Mesodermal cell (in vitro differentiated cells): ENCODE measurements around the gene FAM167B.
"Not testable (repeated sequence)": the region's sequence is repeated elsewhere in the genome, so short reads cannot be mapped to it uniquely, and the experiment has no call there.

Experiments used
- H3K27ac ChIP-seq: 2 replicates; pipeline ENCODE4 v1.7.0; 2013; ENCODE audit warnings: mild to moderate bottlenecking, low read depth, low read length, moderate library complexity; ENCODE audit not compliant: severe bottlenecking
- H3K36me3 ChIP-seq: 2 replicates; pipeline ENCODE4 v1.7.1; 2013; ENCODE audit warnings: mild to moderate bottlenecking, low read length, moderate library complexity; ENCODE audit not compliant: control insufficient read depth, insufficient read depth
- H3K4me1 ChIP-seq: one replicate; pipeline ENCODE4 v1.7.1; 2013; ENCODE audit warnings: mild to moderate bottlenecking, low read length; ENCODE audit not compliant: insufficient read depth, control insufficient read depth, poor library complexity, severe bottlenecking
- H3K4me3 ChIP-seq: 2 replicates; pipeline ENCODE4 v1.7.0; 2013; ENCODE audit warnings: low read length, control low read depth, mild to moderate bottlenecking; ENCODE audit not compliant: insufficient read depth, poor library complexity, severe bottlenecking; ENCODE audit errors: extremely low read depth
- H3K9me3 ChIP-seq: 2 replicates; pipeline ENCODE4 v1.7.1; 2013; ENCODE audit warnings: mild to moderate bottlenecking, low read length, moderate library complexity; ENCODE audit not compliant: control insufficient read depth
- WGBS, 2 experiments: methylation state at CpG; one replicate each; pipeline ENCODE4 v1.1.5; 2013; ENCODE audit warnings: missing lambda C conversion rate in 2 of 2; ENCODE audit not compliant: insufficient coverage in 2 of 2; 5-methylcytosine and 5-hydroxymethylcytosine counted together

Gene FAM167B

GRCh38 chr1:32289256-32289655 lies 42.2 kb downstream of the FAM167B start:
- Histone ChIP-seq H3K4me3 (no peak overlapping the region), H3K4me1 (peaks cover 5% of the 10 kb centered on the region), H3K36me3 (peaks cover 1% of the 10 kb centered on the region), H3K9me3 (no peaks in the 10 kb centered on the region), H3K27ac (no peak overlapping the region)
- WGBS, 2 experiments = 85 to 94% methylated on average over 2 of the region's 7 CpGs

- Histone ChIP-seq H3K27ac (peak overlapping the region; percentile 69), H3K4me3 (peak overlapping the region; percentile 87)
- WGBS, 2 experiments = 89 to 91% methylated on average over 7 to 8 of the region's 10 CpGs
These were observed 44.2 kb downstream of the FAM167B start for GRCh38 chr1:32291145-32291707.

GRCh38 chr1:32291708-32292538 lies 44.9 kb downstream of the FAM167B start, which contains the start of gene HDAC1:
TSS of gene HDAC1 (plus strand) at chr1:32292083. CDS start at chr1:32292170, 87 bp downstream.
- Histone ChIP-seq H3K4me1 (peaks cover 5% of the 10 kb centered on the region), H3K36me3 (peaks cover 22% of the 10 kb centered on the region), H3K27ac (peak within 1 kb of the TSS; percentile 69), H3K4me3 (peak within 1 kb of the TSS; percentile 87), H3K9me3 (no peaks in the 10 kb centered on the region)
- WGBS, 2 experiments = 3% methylated on average over 48 to 67 of the region's 67 CpGs

More at GRCh38 chr1:32291145-32291707, 44.2 kb downstream of the FAM167B start:
- Histone ChIP-seq H3K4me1 (peaks cover 5% of the 10 kb centered on the region), H3K9me3 (no peaks in the 10 kb centered on the region), H3K36me3 (peaks cover 15% of the 10 kb centered on the region)

GRCh38 chr1:32298211-32298610 lies 51.2 kb downstream of the FAM167B start:
- H3K4me1 ChIP-seq, H3K27ac ChIP-seq, H3K4me3 ChIP-seq, H3K9me3 ChIP-seq: not testable (repeated sequence)
- WGBS, 2 experiments = 96% methylated on average over 15 to 16 of the region's 16 CpGs
- H3K36me3 ChIP-seq = peaks cover 44% of the 10 kb centered on the region
